ENCODE results near the gene LRRC34.

GRCh38 chr3:169818316-169818715, 5.6 kb upstream of the LRRC34 start:
- no peak for TF ChIP-seq POLR2A (IDR thresholded peaks at IDR 0.05)
- no peak for TF ChIP-seq CTCF (IDR thresholded peaks at IDR 0.05)

All from adrenal gland (tissue), 5 donors.